Ishikawa (cell line): ENCODE data around the gene TAS2R60.

Experiments used
- CEBPB ChIP-seq: IDR thresholded peaks from 2 replicates; pipeline ENCODE4 v1.6.1; 2012
- CREB1 ChIP-seq: IDR thresholded peaks from 2 replicates; pipeline ENCODE4 v1.6.1; 2012; ENCODE audit warnings: low read depth
- EGR1 ChIP-seq: IDR thresholded peaks from 2 replicates; pipeline ENCODE4 v1.6.1; 2012
- EP300 ChIP-seq: IDR thresholded peaks from 2 replicates; pipeline ENCODE4 v1.6.1; 2012; ENCODE audit warnings: borderline replicate concordance
- FOXM1 ChIP-seq: IDR thresholded peaks from 2 replicates; pipeline ENCODE4 v1.6.1; 2012; ENCODE audit warnings: low read depth, borderline replicate concordance
- NFIC ChIP-seq: IDR thresholded peaks from 2 replicates; pipeline ENCODE4 v1.6.1; 2012
- RAD21 ChIP-seq: IDR thresholded peaks from 2 replicates; pipeline ENCODE4 v1.6.1; 2012; ENCODE audit warnings: low read depth
- TAF1 ChIP-seq: IDR thresholded peaks from 2 replicates; pipeline ENCODE4 v1.6.1; 2012; ENCODE audit warnings: low read depth, mild to moderate bottlenecking
- TCF12 ChIP-seq: IDR thresholded peaks from 2 replicates; pipeline ENCODE4 v1.6.1; 2012; ENCODE audit warnings: low read depth
- TEAD4 ChIP-seq: IDR thresholded peaks from 2 replicates; pipeline ENCODE4 v1.6.1; 2012
- YY1 ChIP-seq: IDR thresholded peaks from 2 replicates; pipeline ENCODE4 v1.6.1; 2012; ENCODE audit warnings: low read depth
- ZBTB7A ChIP-seq: IDR thresholded peaks from 2 replicates; pipeline ENCODE4 v1.6.1; 2012; ENCODE audit warnings: low read depth
- TF ChIP-seq, protein P1 (sequence below): IDR thresholded peaks from 2 replicates; pipeline ENCODE4 v1.6.1; 2012; ENCODE audit warnings: low read depth, mild to moderate bottlenecking
- TF ChIP-seq, protein P2 (sequence below): IDR thresholded peaks from 2 replicates; pipeline ENCODE4 v1.6.1; 2012
- TF ChIP-seq, protein P3 (sequence below): IDR thresholded peaks from 2 replicates; pipeline ENCODE4 v1.6.1; 2012

The TAS2R60 gene

DNA sequence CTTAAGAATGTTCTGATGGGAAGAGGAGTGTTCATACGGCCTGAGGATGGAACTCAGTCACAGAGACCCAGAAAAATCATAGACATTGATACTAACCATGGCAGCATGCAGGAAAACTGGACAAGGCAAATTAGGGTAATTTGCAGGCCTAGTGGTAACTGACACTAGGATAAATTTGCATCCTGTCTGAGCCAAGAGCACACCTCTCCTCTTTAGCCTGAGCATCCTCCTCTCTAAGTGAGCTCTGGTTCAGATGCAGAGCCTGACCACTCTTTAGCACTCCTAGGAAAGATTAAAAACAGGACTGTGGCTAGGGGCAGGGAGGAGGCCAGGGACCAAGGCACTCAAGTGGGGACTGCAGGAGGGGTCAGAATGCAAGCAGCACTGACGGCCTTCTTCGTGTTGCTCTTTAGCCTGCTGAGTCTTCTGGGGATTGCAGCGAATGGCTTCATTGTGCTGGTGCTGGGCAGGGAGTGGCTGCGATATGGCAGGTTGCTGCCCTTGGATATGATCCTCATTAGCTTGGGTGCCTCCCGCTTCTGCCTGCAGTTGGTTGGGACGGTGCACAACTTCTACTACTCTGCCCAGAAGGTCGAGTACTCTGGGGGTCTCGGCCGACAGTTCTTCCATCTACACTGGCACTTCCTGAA is 34.4 kb downstream of the TAS2R60 start, which contains the start of gene TAS2R41:
TSS of gene TAS2R41 (plus strand) at position 373 of the 650 bp plus-strand sequence. CDS start at position 373, 0 bp downstream.
- TF ChIP-seq RAD21, result no peak
- TF ChIP-seq TEAD4, result no peak
- no peak for TF ChIP-seq EP300
- TF ChIP-seq YY1, result no peak
- TF ChIP-seq, protein P1, sequence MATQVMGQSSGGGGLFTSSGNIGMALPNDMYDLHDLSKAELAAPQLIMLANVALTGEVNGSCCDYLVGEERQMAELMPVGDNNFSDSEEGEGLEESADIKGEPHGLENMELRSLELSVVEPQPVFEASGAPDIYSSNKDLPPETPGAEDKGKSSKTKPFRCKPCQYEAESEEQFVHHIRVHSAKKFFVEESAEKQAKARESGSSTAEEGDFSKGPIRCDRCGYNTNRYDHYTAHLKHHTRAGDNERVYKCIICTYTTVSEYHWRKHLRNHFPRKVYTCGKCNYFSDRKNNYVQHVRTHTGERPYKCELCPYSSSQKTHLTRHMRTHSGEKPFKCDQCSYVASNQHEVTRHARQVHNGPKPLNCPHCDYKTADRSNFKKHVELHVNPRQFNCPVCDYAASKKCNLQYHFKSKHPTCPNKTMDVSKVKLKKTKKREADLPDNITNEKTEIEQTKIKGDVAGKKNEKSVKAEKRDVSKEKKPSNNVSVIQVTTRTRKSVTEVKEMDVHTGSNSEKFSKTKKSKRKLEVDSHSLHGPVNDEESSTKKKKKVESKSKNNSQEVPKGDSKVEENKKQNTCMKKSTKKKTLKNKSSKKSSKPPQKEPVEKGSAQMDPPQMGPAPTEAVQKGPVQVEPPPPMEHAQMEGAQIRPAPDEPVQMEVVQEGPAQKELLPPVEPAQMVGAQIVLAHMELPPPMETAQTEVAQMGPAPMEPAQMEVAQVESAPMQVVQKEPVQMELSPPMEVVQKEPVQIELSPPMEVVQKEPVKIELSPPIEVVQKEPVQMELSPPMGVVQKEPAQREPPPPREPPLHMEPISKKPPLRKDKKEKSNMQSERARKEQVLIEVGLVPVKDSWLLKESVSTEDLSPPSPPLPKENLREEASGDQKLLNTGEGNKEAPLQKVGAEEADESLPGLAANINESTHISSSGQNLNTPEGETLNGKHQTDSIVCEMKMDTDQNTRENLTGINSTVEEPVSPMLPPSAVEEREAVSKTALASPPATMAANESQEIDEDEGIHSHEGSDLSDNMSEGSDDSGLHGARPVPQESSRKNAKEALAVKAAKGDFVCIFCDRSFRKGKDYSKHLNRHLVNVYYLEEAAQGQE, result no peak
- TF ChIP-seq CEBPB, result no peak
- TF ChIP-seq EGR1, result no peak
- TF ChIP-seq, protein P2, sequence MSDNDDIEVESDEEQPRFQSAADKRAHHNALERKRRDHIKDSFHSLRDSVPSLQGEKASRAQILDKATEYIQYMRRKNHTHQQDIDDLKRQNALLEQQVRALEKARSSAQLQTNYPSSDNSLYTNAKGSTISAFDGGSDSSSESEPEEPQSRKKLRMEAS, result no peak
- TF ChIP-seq NFIC, result no peak
- TF ChIP-seq TAF1, result no peak
- TF ChIP-seq, protein P3, sequence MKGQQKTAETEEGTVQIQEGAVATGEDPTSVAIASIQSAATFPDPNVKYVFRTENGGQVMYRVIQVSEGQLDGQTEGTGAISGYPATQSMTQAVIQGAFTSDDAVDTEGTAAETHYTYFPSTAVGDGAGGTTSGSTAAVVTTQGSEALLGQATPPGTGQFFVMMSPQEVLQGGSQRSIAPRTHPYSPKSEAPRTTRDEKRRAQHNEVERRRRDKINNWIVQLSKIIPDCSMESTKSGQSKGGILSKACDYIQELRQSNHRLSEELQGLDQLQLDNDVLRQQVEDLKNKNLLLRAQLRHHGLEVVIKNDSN, result no peak
- TF ChIP-seq CREB1, result no peak

DNA sequence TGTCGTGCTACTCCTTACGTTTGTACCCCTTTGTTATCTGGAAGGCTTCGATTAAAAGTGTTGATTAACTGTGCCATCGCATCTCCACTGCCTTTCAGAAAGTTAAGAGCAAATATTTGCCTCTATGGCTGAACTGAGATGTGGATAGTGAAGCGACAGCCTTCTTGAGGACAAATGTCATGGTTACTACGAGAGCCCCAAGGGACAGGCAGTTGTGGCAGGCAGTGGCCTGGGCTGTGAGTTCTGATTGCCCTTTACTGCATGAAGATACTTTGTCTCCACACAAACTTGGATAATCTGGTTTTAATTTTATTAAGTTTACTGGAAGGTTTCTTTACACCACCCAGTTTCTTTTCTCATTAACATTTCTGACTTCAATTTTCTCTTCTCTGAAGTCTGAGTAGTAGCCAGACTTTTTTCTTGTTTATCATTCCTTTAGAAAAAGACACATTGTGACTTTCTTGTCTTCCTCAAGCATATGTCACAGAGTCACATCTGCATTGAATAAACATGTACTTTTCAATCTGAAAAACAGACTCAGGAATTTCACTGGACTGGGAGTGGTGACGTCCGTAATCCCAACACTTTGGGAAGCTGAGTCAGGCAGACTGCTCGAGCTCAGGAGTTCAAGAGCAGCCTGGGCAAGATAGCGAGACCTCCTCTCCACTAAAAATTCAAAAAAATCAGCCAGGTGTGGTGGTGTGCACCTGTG is 36.0 kb downstream of the TAS2R60 start:
- TF ChIP-seq CREB1 (no peak), EGR1 (no peak), EP300 (no peak), FOXM1 (no peak), TCF12 (no peak), CEBPB (no peak), RAD21 (no peak), TEAD4 (no peak), NFIC (no peak)
- TF ChIP-seq, protein P1, result no peak
- TF ChIP-seq, protein P2, result no peak

DNA sequence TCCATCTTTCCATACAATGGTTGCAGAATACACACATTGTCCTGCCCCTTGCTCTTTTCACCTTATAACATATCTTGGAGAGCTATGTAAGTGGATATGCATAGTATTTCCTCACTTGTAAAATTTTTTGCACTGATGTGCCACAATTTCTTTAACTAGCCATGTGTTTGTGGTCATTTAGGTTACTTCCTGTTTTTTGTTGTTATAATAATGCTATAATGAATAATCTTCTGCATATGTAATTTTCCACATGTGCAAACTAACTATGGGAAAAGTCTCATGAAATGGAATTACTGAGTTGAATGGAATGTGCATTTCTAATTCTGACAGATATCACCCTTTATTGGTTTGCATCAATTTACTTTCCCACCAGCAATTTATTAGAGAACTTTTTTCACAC is 37.2 kb downstream of the TAS2R60 start:
- TF ChIP-seq EGR1 (no peak), TEAD4 (no peak), FOXM1 (no peak), TCF12 (no peak), CEBPB (no peak), YY1 (no peak), RAD21 (no peak), ZBTB7A (no peak), TAF1 (no peak), NFIC (no peak), CREB1 (no peak), EP300 (no peak)
- TF ChIP-seq, protein P3, result no peak
- TF ChIP-seq, protein P1, result no peak
- TF ChIP-seq, protein P2, result no peak
